GM19395 (cell line): ENCODE results near the gene TMPRSS2.
A peak's percentile ranks its signal among the peaks of the same experiment; 100 is the strongest.

Experiments used
- ATAC-seq: cut with Tn5 transposase; IDR thresholded peaks from one replicate; pipeline ENCODE4 v1.9.1; 2021; ENCODE audit warnings: mild to moderate bottlenecking, moderate library complexity; ENCODE audit not compliant: unreplicated experiment

The TMPRSS2 gene

DNA sequence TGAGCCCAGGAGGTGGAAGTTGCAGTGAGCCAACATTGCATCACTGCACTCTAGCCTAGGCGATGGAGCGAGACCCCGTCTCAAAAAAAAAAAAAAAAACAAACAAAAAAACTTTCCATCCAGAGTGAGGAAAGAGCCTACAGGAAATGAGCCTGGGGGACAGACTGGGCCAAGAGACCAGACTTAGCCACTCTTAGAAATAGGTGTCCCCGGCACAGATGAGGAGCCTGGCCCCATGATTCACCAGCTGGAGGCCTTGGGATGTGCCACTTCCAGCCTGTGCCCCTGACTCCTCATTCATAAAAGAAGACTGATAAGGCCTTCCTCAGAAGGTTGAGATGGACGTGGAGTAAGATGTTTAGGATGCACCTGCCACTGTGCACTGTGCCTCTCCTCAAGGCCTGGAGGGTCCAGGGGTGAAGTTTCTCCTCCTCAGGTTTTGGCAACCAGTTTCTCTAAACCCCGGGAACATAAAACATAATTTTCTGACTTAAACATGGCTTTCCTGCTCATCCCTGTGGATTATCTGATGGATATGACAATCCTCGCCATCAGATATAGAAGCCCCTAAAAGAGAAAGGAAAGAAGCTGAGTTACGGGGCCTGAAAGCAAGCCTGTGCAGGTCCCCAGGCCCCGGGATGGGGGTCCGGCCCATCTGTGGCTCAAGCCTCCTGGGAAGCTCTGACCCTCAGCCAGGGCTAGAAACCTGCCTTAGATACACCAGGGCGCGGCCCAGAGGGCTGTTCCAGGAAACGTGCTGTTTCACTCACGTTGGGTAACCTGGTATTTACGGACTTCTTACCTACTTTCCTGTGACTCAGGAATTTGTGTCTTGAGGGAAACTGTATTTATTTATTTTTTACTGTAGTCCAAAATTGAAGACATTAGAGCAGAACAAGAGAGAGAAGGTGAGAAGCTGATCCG lies 55.9 kb downstream of the TMPRSS2 start:
- no peak for ATAC-seq

DNA sequence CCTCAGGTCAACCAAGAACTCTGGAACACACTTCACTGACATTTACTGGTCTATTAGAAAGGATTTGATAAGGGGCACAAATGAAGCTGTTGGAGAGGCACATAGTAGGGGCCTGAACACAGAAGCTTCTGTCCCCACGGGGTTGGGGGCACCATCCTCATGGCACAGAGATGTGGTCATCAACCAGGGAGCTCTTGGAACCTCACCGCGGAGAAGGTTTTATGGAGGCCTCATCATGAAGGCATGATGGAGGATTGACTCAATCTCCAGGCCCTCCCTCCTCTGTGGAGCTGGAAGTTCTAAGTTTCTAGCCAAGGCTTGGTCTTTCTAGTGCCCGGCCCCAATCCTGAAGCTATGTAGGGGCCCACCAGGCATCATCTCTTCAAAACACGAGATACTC lies 58.3 kb downstream of the TMPRSS2 start:
- no peak for ATAC-seq

DNA sequence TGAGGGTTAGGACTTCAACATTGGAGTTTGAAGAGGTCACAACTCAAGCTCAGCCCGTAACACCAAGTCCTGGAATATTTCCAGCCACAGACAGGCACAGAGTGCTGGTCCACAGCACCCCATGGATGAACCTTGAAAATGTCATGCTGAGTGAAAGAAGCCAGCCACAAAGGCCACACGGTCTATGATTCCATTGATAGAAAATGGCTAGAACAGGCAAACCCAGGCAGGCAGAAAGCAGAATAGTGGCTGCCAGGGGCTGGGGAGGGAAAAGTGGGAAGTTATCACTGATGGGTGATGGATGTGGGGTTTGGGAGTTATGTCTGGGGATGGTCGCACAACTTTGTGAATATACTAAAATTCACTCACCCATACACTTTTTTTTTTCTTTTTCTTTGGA lies 60.6 kb downstream of the TMPRSS2 start:
- no peak for ATAC-seq

DNA sequence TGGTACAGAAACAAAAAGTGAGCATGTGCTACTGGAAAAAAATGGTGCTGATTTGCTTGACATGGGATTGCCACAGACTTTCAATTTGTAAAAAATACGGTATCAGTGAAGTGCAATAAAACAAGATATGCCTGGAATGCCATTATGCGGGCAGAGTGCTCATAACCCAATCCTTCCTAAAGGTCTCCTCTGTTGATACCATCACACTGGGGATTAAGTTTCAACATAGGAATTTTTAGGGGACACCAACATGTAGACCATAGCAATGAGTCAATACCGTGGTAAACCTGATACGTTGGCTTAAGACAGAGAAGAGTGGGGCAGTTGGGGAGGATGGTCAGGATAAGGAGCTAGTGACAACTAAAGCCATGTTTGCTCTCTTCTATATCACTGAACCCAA lies 61.4 kb downstream of the TMPRSS2 start:
- ATAC-seq: no peak

DNA sequence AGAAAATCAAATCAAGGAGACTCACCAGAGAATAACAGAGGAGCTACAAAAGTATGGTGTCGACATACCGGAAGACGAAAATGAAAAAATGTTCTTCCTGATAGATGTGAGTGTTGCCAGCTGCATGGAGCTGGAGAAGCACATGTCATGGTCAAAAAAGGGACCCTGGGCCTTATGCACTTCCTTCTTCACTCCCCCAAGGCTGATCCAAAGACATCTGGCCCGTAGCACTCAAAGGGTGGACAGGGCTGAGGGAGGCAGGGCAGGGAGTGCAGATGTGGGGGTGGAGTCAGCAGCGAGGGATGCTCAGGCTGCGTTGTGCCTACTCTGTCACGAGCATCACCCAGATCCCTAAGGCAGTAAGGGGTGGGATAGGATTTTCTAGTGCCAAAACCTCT lies 62.5 kb downstream of the TMPRSS2 start:
- no peak for ATAC-seq

DNA sequence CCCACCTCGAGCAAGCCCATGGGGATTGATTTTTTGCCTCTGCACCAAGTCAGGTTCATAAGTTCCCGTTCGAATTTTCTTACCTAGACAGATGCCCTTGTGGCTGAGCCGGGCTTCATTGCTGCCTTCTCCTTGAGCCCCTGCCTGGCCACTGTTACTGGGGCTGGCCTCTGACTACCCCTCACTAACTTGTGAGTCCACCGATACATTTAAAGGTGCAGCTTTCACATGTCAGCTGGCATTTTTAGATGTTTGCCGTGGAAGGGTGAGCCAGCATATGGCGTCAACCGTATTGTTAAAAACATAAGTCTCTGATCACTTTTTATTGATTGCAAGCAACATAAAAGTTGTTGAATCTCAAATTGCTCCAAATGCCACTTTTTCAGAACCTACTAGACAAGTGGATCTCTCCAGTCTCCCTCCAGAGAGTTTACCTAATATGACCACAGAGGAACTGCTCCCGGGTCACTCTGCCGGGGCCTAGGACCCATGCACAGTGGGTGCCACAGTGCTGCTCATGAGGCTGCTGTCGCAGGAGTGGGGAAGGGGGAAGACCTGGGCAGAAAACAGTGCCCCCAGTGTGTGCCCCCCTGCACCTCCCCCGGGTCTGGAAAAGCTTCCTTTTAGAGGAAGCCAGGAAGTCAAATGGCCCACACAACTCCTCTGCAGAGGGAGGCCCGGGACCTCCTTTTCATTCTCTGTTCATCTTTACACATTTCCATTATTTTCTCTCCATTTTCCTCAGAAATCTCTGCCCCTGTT lies 63.1 kb downstream of the TMPRSS2 start:
- no peak for ATAC-seq

DNA sequence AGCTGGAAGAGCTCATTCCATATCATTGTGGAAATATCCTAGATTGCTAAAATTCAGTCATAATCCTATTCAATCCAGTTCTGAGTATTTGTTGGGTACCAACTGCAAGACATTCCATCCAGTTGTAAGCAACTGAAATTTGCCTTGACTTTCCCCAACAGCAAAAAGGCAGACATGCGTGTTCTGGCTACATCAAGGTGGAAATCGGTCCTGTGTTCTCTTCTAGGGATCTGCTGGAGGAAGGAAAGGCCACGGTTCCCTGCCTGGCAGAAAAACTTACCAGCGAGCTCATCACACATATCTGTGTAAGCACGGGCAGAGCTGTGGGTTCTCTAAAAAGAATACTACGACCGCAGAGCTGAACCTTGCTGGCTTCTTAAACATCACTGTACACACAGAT lies 64.4 kb downstream of the TMPRSS2 start:
- ATAC-seq: no peak

DNA sequence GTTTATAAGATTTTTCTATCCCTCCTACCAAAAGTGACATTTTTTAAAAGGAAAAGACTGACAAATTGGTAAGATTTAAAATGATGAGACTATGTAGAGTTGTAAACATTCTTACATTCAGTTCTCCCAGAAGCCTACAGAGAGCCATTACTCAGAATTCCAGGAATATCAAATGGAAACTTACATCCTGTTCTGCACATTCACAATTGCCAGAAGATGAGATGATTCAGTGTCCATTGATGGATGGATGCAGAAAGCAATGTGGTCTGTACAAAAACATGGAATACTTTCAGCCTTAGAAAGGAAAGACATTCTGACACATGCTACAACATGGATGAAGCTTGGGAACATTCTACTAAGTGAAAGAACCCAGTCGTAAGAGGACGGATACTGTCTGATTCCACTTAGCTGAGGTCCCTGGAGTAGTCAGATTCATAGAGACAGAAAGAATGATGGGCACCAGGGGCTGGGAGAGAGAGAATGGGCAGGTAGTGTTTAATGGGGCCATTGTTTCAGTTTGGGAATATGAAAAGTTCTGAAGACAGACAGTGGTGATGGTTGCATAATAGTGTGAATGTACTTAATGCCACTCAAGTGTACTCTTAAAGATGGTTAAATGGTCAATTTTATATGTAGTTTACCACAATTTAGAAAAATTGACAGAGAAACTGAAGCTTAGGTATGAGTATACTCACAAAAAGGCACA lies 65.3 kb downstream of the TMPRSS2 start:
- ATAC-seq: no peak

DNA sequence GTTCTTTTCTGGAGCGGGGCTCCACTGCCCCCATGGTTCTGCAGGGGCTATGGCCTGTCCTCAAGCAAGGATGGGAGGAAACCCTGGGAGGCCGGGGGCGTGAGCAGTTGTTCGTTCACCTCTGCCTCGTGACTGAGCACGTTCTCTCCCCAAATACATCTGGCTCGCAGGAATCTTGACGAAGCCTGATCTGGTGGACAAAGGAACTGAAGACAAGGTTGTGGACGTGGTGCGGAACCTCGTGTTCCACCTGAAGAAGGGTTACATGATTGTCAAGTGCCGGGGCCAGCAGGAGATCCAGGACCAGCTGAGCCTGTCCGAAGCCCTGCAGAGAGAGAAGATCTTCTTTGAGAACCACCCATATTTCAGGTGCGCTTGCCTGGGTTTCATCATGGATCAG lies 66.4 kb downstream of the TMPRSS2 start:
- ATAC-seq: no peak

DNA sequence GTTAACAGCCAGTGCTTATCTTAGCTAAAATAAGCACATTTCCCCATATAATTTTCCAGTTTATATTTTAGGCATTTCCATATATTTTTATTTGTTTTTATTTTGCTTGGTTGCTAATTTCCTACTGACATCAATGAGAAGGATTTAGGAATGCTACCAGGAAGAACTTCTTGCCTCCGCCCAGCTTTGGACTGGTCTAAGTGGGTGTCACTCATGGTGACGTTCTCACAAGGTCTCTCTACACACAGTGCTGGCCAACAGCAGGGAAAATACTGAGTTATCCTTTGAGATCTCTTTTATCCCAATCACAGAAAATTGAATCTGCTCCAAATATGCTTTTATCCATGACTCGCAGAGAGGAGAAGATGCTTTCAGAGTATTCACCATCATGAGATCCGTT lies 68.7 kb downstream of the TMPRSS2 start:
- ATAC-seq: no peak

DNA sequence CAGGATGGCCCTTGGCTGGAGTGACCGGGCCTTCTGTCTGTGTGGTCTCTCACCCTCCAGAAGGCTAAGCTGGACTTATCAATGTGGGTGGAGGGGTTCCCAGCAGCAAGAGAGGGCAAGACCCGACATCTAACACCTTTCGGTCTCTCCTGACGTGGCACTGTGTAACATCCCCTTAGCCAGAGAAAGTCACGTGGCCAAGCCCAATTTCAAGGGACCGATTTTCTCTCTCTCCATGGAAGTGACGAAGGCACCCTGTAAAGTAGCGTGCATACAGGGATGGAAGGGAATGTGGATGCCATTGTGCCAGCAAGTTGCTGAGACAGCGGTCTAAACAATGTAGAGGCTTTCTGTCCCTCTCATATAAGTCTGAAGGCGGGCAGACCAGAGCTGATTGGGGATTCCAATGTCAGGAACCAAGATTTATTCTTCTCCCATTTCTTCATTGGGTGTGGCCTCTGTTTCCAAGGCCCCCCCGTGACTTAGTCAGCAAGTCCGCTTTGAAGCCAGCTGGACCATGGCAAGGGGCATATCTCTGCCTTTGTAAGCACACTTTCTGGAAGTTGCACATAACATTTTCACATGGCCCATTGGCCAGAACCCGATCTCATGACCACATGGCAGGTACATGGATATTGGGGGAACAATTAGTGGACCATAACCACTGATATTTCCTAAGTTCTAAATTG lies 69.4 kb downstream of the TMPRSS2 start:
- ATAC-seq: no peak

DNA sequence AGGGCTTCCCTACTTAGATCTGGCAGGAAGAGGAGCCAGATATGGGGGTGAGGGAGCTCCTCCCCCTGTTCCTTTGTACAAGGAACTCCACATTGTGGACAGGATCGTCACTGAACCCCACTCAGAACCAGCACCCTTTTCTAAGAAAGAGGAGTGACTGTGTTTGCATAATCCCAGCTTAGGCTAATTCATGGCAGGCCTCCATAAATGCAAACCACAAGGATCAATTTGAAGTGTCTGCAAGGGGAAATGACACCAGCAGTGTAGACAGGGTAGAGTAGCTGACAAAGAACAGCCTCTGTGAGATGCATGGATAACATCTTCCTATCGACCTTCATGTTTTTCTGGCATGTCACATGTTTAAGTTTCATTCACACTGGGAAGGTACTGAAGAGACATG lies 70.2 kb downstream of the TMPRSS2 start:
- no peak for ATAC-seq

DNA sequence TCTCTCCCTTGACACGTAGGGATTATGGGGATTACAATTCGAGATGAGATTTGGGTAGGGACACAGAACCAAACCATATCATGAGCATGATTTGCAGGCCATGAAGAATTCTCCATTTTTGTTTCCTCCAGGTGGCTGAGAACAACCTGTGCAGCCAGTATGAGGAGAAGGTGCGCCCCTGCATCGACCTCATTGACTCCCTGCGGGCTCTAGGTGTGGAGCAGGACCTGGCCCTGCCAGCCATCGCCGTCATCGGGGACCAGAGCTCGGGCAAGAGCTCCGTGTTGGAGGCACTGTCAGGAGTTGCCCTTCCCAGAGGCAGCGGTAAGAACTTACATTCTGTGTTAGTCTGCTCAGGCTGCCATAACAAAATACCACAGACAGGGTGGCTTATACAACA lies 72.3 kb downstream of the TMPRSS2 start:
- ATAC-seq: no peak

DNA sequence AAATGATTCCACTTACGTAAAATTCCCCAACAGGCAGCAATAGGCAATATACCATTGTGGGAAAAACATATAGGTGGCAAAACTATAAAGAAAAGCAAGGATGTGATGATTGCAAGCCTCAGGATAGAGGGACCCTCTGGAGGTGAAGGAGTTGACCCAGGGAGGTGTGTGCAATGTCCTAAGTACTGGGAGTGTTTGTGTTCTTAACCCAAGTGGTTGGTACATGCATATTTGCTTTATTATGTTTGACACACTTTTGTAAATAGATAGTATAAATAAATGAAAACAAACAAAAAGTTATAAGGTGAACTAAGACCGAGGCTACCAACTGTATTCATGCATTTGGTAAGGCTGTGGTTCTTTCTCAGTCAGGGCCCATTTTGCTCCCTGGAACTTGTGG lies 74.4 kb downstream of the TMPRSS2 start:
- no peak for ATAC-seq

DNA sequence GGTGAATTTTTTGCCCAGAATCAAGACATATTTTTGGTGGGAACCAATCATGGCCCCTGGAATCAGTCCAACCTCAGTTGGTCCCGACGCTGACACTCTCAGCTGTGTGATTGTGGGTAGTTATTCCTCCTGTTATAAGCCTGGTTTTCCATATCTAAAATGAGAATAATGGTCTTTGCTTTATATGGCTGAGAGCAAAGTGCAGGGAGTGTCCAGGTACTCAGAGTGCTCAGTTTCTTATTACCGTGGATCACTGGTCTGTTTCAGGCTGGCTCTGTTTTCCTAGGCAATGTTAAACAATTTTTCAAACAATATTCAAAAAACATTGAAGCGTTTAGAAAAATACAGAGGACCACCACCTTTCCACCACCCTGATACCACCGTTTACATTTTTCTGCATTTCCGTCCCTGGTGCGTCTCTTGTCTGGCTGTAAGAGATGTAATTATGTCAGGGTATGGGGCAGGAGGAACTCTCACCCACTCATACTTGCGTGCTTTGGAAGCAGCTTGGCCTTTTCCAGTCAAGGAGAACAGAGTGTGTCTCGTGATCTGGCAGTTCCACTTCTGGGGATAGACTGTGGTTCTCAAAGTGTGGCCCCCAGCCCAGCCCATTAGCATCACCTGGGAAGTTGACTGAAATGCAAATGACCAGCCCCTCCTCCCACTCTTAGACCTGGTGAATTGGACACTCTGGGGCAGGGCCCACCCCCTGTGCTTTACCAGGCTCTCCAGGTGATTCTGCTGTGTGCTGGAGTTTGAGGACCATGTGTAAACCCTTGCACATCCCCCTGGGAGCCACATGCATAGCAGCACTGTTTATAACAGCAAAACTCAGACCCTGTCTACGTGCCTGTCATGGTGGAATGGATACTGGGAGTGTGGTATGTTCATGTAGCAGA lies 75.1 kb downstream of the TMPRSS2 start:
- no peak for ATAC-seq

DNA sequence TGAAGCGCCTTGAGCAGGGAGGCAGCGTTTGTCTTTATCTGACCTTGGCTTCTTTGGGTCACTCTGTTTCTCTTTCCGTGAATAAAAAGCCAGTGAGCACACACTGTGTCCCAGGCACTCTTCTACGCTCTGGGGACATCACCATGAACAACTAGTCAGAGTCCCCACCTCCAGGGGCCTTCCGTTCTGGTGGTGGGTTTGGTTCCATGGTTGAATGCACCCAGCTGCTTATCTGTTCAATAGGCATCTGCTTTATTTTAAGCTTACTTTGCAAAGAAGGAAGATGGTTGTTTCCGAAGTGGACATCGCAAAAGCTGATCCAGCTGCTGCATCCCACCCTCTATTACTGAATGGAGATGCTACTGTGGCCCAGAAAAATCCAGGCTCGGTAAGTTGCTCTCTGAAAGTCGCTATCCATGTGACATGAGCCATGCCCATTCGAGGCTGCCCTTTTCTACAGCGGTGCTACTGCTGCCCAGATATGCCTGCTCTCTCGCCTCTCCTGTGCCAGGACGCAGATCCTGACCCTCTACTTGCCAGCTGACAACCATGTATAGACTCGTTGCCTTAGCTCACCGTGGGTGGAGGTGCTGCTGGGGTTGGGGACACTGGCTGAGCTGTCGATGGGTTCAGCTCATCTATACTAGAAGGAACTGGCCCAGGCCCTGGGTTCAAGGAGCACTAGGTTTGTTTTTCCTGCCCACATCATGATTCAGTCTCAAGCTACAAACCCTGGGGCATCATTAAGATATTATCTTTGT lies 76.0 kb downstream of the TMPRSS2 start:
- ATAC-seq: peak; percentile 84

DNA sequence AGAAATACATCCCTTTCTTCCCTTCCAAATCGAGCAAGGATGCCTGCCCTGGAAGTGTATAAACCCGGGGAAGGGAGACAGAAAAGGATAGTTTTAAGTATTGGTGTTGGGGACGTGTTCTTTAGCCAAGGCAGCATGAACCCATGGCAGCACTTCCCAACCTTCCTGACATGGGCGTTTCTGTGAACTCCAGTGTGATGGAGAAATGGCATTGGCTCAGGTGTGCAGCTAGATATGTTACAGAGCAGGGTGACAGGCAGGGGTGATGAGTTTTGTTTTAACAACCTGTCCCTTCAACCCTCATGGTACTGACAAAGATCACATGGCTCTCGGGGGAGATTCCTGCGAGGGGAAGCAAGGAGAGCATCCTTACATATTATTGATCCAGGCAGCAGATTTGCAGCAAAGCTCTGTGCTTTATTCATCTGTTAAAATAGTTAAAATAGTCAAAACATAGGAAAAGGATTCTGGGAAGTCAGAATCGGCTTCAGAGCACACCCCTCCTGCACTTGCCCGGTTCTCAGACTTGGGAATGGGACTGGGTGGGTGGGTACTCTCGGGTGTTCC lies 78.0 kb downstream of the TMPRSS2 start:
- no peak for ATAC-seq

DNA sequence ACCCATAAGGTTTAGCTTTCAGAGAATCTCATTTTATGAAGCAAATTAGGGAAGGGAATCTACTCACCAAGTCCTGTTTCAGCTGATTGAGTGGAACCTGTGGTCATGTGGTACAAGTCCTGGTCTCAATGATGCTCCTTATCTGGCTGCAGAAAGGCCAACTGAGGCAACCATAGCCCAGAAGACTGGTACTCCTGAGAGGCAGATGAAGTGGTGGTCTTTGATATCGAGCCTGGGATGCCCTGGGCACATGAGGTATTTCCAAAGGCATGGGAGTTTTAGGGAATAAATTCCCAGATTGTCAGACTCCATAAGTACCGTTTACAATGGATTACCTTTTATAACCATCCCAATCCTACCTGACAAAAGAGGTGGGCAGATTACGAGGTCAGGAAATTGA lies 78.7 kb downstream of the TMPRSS2 start:
- no peak for ATAC-seq

DNA sequence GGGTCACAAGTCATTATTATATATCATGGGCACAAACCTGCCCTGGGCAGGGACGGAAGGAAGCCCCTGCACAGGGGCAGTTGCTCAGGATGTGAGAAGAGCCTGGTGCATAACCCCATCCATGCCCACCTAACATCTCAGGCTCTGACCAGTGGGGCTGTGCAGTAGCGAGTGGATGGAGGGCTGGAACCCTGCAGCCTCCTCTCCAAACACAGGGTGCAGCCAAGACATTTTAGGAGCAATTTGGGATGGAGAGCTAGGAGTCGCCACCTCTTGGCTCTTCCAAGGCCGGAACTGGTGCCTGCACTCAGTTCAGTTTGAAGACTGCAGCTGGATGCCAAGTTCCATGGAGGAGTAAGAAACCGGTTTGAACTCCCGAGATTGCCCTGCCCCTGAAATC lies 79.1 kb downstream of the TMPRSS2 start:
- ATAC-seq: no peak
